Stimulated activated CD4-positive, alpha-beta T cell treated with anti-CD3 and anti-CD28 coated beads, Interleukin-1b, Interleukin-23, amount 100 ng/mL, for 4 hours (primary cell): ENCODE data around the gene MCOLN1.
"Not testable (repeated sequence)": the region's sequence is repeated elsewhere in the genome, so short reads cannot be mapped to it uniquely, and the experiment has no call there.

Experiments used
- DNase-seq, 2 donors: peaks; one replicate each; pipeline ENCODE4 v3.0.0-alpha.2; 2020; ENCODE audit warnings: low read depth in 2 of 2

MCOLN1 gene

GRCh38 chr19:7575434-7576040 lies 53.1 kb downstream of the MCOLN1 start:
- DNase-seq = no peak

- not testable (repeated sequence) for DNase-seq
Measured at GRCh38 chr19:7577422-7577821, 55.0 kb downstream of the MCOLN1 start.

GRCh38 chr19:7578127-7578526 lies 55.7 kb downstream of the MCOLN1 start:
- no peak for DNase-seq

GRCh38 chr19:7579182-7579581 lies 56.8 kb downstream of the MCOLN1 start:
- DNase-seq = no peak

GRCh38 chr19:7582446-7582845 lies 60.0 kb downstream of the MCOLN1 start:
- DNase-seq = no peak
